ENCODE measurements around the gene DCX.

DNA sequence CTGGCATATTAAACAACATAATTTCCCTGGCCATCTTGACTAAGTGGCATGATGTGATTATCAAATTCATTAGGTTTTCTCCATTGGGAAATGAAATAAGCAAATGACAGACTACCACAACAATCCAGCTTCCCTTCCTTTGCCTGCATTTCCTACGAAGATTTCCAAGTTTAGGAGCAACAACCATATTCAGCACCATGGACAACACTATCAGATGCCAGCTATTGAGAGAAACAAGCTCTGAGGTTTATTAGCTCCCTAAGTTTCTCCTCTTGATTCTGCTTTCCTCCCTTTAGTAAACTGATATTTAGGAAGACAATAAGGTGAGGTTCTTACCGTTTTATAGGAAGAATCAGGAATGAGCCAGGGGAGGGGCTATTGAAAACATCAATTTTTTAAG, 36.2 kb downstream of the DCX start:
- no peak for TF ChIP-seq EZH2 (IDR thresholded peaks at IDR 0.05)
- no peak for TF ChIP-seq POLR2AphosphoS5 (IDR thresholded peaks at IDR 0.05; ENCODE audit: borderline replicate concordance, low read depth, low read length)
- no peak for TF ChIP-seq FOXP2 (optimal IDR thresholded peaks at IDR 0.05; ENCODE audit: control extremely low read depth, extremely low read length, insufficient read depth)

Data from SK-N-MC (cell line).